ENCODE measurements around the gene PRSS1.

The PRSS1 gene

GRCh38 chr7:142787783-142788182 is 38.5 kb downstream of the PRSS1 start:
- Mint-ChIP-seq H3K36me3 (no peaks in the 10 kb centered on the region), H3K4me1 (peaks cover 35% of the 10 kb centered on the region), H3K27ac (peak overlapping the region; percentile 54), H3K27me3 (no peaks in the 10 kb centered on the region), H3K4me3 (no peak overlapping the region), H3K9me3 (no peaks in the 10 kb centered on the region)
- no peak for DNase-seq (ENCODE audit: low spot score in 2 of 2)
- no peak for ATAC-seq (ENCODE audit: low read depth)

- Mint-ChIP-seq H3K27me3 (no peaks in the 10 kb centered on the region), H3K27ac (peak overlapping the region; percentile 3), H3K36me3 (no peaks in the 10 kb centered on the region), H3K4me3 (peak overlapping the region; percentile 25), H3K4me1 (peaks cover 38% of the 10 kb centered on the region), H3K9me3 (no peaks in the 10 kb centered on the region)
- ATAC-seq (ENCODE audit: low read depth) (no peak), DNase-seq (ENCODE audit: low spot score in 2 of 2) (no peak)
Measured at GRCh38 chr7:142788303-142789289, 39.3 kb downstream of the PRSS1 start.

GRCh38 chr7:142789441-142789840 is 40.2 kb downstream of the PRSS1 start:
- DNase-seq (ENCODE audit: low spot score in 2 of 2) (no peak), ATAC-seq (ENCODE audit: low read depth) (no peak)
- Mint-ChIP-seq H3K4me3 (peak overlapping the region; percentile 25), H3K9me3 (no peaks in the 10 kb centered on the region), H3K27ac (peak overlapping the region; percentile 3), H3K36me3 (no peaks in the 10 kb centered on the region), H3K4me1 (peaks cover 41% of the 10 kb centered on the region), H3K27me3 (no peaks in the 10 kb centered on the region)

- peaks cover 47% of the 10 kb centered on the region for H3K4me1 Mint-ChIP-seq
- ATAC-seq (ENCODE audit: low read depth) (no peak), DNase-seq (ENCODE audit: low spot score in 2 of 2) (no peak)
- no peaks in the 10 kb centered on the region for H3K36me3 Mint-ChIP-seq
- no peak overlapping the region for H3K4me3 Mint-ChIP-seq
- no peaks in the 10 kb centered on the region for H3K27me3 Mint-ChIP-seq
- no peak overlapping the region for H3K27ac Mint-ChIP-seq
- no peaks in the 10 kb centered on the region for H3K9me3 Mint-ChIP-seq
Measured at GRCh38 chr7:142790056-142790455, 40.8 kb downstream of the PRSS1 start.

- no peak overlapping the region for H3K4me3 Mint-ChIP-seq
- no peak for DNase-seq (ENCODE audit: low spot score in 2 of 2)
- no peaks in the 10 kb centered on the region for H3K36me3 Mint-ChIP-seq
- no peaks in the 10 kb centered on the region for H3K9me3 Mint-ChIP-seq
- no peak for ATAC-seq (ENCODE audit: low read depth)
- peaks cover 52% of the 10 kb centered on the region for H3K4me1 Mint-ChIP-seq
- no peak overlapping the region for H3K27ac Mint-ChIP-seq
- H3K27me3 Mint-ChIP-seq, result no peaks in the 10 kb centered on the region
Measured at GRCh38 chr7:142790555-142790954, 41.3 kb downstream of the PRSS1 start.

- no peak for DNase-seq (ENCODE audit: low spot score in 2 of 2)
- Mint-ChIP-seq H3K27ac (peak overlapping the region; percentile 22), H3K9me3 (no peaks in the 10 kb centered on the region), H3K36me3 (no peaks in the 10 kb centered on the region), H3K4me1 (peaks cover 57% of the 10 kb centered on the region), H3K27me3 (no peaks in the 10 kb centered on the region), H3K4me3 (no peak overlapping the region)
- no peak for ATAC-seq (ENCODE audit: low read depth)
Measured at GRCh38 chr7:142791502-142791901, 42.2 kb downstream of the PRSS1 start.

GRCh38 chr7:142792129-142792528 is 42.9 kb downstream of the PRSS1 start:
- no peak overlapping the region for H3K4me3 Mint-ChIP-seq

GRCh38 chr7:142792593-142792992 is 43.3 kb downstream of the PRSS1 start:
- H3K4me3 Mint-ChIP-seq, result no peak overlapping the region
- no peak for DNase-seq (ENCODE audit: low spot score in 2 of 2)
- H3K4me1 Mint-ChIP-seq, result peaks cover 55% of the 10 kb centered on the region
- peaks cover 4% of the 10 kb centered on the region for H3K36me3 Mint-ChIP-seq
- no peaks in the 10 kb centered on the region for H3K27me3 Mint-ChIP-seq
- no peak for ATAC-seq (ENCODE audit: low read depth)
- H3K27ac Mint-ChIP-seq, result peak overlapping the region; percentile 98
- no peaks in the 10 kb centered on the region for H3K9me3 Mint-ChIP-seq

More at GRCh38 chr7:142792129-142792528, 42.9 kb downstream of the PRSS1 start:
- Mint-ChIP-seq H3K36me3 (no peaks in the 10 kb centered on the region), H3K27me3 (no peaks in the 10 kb centered on the region), H3K27ac (peak overlapping the region; percentile 98), H3K9me3 (no peaks in the 10 kb centered on the region), H3K4me1 (peaks cover 57% of the 10 kb centered on the region)
- ATAC-seq (ENCODE audit: low read depth) (no peak), DNase-seq (ENCODE audit: low spot score in 2 of 2) (no peak)

GRCh38 chr7:142793156-142793555 is 43.9 kb downstream of the PRSS1 start:
- Mint-ChIP-seq H3K4me3 (no peak overlapping the region), H3K36me3 (peaks cover 5% of the 10 kb centered on the region), H3K27ac (peak overlapping the region; percentile 98), H3K4me1 (peaks cover 57% of the 10 kb centered on the region), H3K27me3 (no peaks in the 10 kb centered on the region), H3K9me3 (no peaks in the 10 kb centered on the region)
- DNase-seq (ENCODE audit: low spot score in 2 of 2) (no peak), ATAC-seq (ENCODE audit: low read depth) (no peak)

- peak in 1 of 2 donors; percentile 22 for DNase-seq (ENCODE audit: low spot score in 2 of 2)
- H3K4me1 Mint-ChIP-seq, result peaks cover 65% of the 10 kb centered on the region
- no peaks in the 10 kb centered on the region for H3K9me3 Mint-ChIP-seq
- H3K4me3 Mint-ChIP-seq, result peak overlapping the region; percentile 98
- peak overlapping the region; percentile 98 for H3K27ac Mint-ChIP-seq
- no peaks in the 10 kb centered on the region for H3K27me3 Mint-ChIP-seq
- peak; percentile 44 for ATAC-seq (ENCODE audit: low read depth)
- H3K36me3 Mint-ChIP-seq, result peaks cover 18% of the 10 kb centered on the region
Measured at GRCh38 chr7:142795339-142795863, 46.1 kb downstream of the PRSS1 start.

GRCh38 chr7:142796001-142796500 is 46.8 kb downstream of the PRSS1 start:
- H3K4me1 Mint-ChIP-seq, result peaks cover 70% of the 10 kb centered on the region

GRCh38 chr7:142796501-142797390 is 47.5 kb downstream of the PRSS1 start:
- H3K9me3 Mint-ChIP-seq, result no peaks in the 10 kb centered on the region
- peaks cover 28% of the 10 kb centered on the region for H3K36me3 Mint-ChIP-seq
- H3K27ac Mint-ChIP-seq, result peak overlapping the region; percentile 98
- ATAC-seq (ENCODE audit: low read depth) (peak; percentile 42), DNase-seq (ENCODE audit: low spot score in 2 of 2) (peak; percentile 18 to 51)
- peak overlapping the region; percentile 98 for H3K4me3 Mint-ChIP-seq
- H3K4me1 Mint-ChIP-seq, result peaks cover 70% of the 10 kb centered on the region
- H3K27me3 Mint-ChIP-seq, result no peaks in the 10 kb centered on the region

More at GRCh38 chr7:142796001-142796500, 46.8 kb downstream of the PRSS1 start:
- peak overlapping the region; percentile 98 for H3K4me3 Mint-ChIP-seq
- peaks cover 24% of the 10 kb centered on the region for H3K36me3 Mint-ChIP-seq
- no peaks in the 10 kb centered on the region for H3K9me3 Mint-ChIP-seq
- H3K27ac Mint-ChIP-seq, result peak overlapping the region; percentile 98
- H3K27me3 Mint-ChIP-seq, result no peaks in the 10 kb centered on the region
- ATAC-seq (ENCODE audit: low read depth) (no peak), DNase-seq (ENCODE audit: low spot score in 2 of 2) (no peak)
